ENCODE results near the gene MYL6. TPM values are rescaled to one million over a fixed set of nuclear protein-coding genes. Genes with fewer than 3 reads are reported as not detected.

Gene MYL6
- total and polyA plus RNA-seq, 9 of the 15 experiments (the other 6 are each of a cell fraction or from before 2014, with no cell fraction given) = 557 to 1,664 (median 958) TPM

DNA sequence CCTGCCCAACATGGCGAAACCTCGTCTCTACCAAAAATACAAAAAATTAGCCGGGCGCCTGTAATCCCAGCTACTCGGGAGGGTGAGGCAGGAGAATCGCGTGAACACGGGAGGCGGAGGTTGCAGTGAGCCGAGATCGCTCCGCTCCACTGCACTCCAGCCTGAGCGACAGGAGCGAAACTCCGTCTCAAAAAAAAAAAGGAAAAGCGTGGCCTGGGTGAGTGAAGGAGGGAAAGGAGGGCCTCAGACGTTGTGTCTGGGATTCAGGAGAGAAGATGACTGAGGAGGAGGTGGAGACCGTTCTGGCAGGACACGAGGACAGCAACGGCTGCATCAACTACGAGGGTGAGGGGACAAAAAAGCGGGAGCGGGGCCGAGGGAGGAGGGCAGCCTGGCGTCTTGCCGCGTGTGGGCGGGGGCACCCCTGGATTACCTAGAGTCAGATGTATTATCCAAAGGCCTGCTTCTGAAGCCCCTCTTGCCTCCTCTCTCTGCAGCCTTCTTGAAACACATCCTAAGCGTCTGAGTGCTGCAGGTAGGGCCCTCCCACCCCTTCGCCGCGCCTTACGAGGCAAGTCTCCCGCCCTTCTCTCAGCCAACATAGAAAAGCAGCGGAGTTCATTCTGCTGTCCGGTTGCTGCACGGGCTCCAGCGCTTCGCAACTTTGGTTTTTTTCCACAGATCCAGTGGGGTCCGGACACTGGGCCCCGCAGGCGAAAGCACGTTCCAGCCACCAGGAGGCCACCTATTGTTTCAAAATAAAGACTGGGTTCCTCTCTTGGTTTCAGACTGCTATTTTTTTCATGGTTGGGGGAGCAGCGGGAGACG, 744 bp upstream of the MYL6 start (continued):
- TF ChIP-seq MGA (IDR thresholded peaks at IDR 0.05) (peak; percentile 86), ZNF197 (CRISPR knock-in tag; IDR thresholded peaks at IDR 0.05; ENCODE audit: low read depth) (no peak), RERE (CRISPR knock-in tag; IDR thresholded peaks at IDR 0.05; ENCODE audit: borderline replicate concordance) (no peak), MXD1 (CRISPR knock-in tag; IDR thresholded peaks at IDR 0.05; ENCODE audit: borderline replicate concordance, poor library complexity, severe bottlenecking) (no peak), USF2 (CRISPR knock-in tag; IDR thresholded peaks at IDR 0.05) (no peak), SRSF9 (IDR thresholded peaks at IDR 0.05; ENCODE audit: borderline replicate concordance, low read depth, low read length) (no peak)

All from K562 (cell line).